Panc1 (cell line): ENCODE results near the gene GRIN3B. TPM values are rescaled to one million over a fixed set of nuclear protein-coding genes. Genes with fewer than 3 reads are reported as not detected.
A peak's percentile ranks its signal among the peaks of the same experiment; 100 is the strongest.

Source experiments
- ATAC-seq: fragments of 200-7000 bp; cut with Tn5 transposase; 2 replicates; pipeline ENCODE4 v1.9.1; 2020; ENCODE audit warnings: mild to moderate bottlenecking, moderate library complexity
- BruUV-seq: library from RNA; stranded (reverse); fragments of 400-500 nt; replicated peaks from 2 replicates; lab custom pipeline; 2021; lab: Mats Ljungman, UMichigan
- CTCF ChIA-PET: fragments of 300-600 bp; sonication (Branson Sonifier 250); formaldehyde crosslinking; loops from one replicate; lab custom pipeline; 2022; ENCODE audit warnings: antibody characterized with exemption; lab: Charles Lee
- POLR2A ChIA-PET: fragments of 300-600 bp; sonication (Branson Sonifier 250); formaldehyde crosslinking; loops from one replicate; lab custom pipeline; 2022; ENCODE audit warnings: antibody characterized with exemption; lab: Charles Lee
- DNase-seq: peaks from one replicate; pipeline ENCODE4 v3.0.0-alpha.2; 2010; ENCODE audit warnings: low read depth, low spot score
- H3K27ac ChIP-seq: 2 replicates; pipeline ENCODE4 v1.5.1; 2011; ENCODE audit warnings: mild to moderate bottlenecking, low read length, inconsistent platforms
- H3K27me3 ChIP-seq: fragments of 200-500 bp; sonication (Bioruptor generic); 2 replicates; pipeline ENCODE4 v1.6.0; 2014; ENCODE audit warnings: low read length, inconsistent platforms; ENCODE audit not compliant: control insufficient read depth, insufficient read depth
- H3K36me3 ChIP-seq: fragments of 200-500 bp; sonication (Bioruptor generic); 2 replicates; pipeline ENCODE4 v1.5.1; 2014; ENCODE audit warnings: inconsistent platforms, mild to moderate bottlenecking, low read length, moderate library complexity; ENCODE audit not compliant: control insufficient read depth, insufficient read depth
- H3K4me1 ChIP-seq: 2 replicates; pipeline ENCODE4 v1.5.1; 2011; ENCODE audit warnings: inconsistent platforms, mild to moderate bottlenecking, low read length, moderate library complexity; ENCODE audit not compliant: control insufficient read depth, insufficient read depth
- H3K4me3 ChIP-seq, 2 experiments: 2 replicates each; pipeline ENCODE4 v1.5.1; 2011 to 2012; ENCODE audit warnings: low read depth in 2 of 2, low read length in 2 of 2, mild to moderate bottlenecking in 2 of 2, inconsistent platforms in 1 of 2, moderate library complexity in 1 of 2
- H3K9me3 ChIP-seq: fragments of 200-500 bp; sonication (Bioruptor generic); 2 replicates; pipeline ENCODE4 v1.5.1; 2014; ENCODE audit warnings: low read depth, mild to moderate bottlenecking, inconsistent platforms, low read length, moderate library complexity; ENCODE audit not compliant: control insufficient read depth, insufficient read depth
- CTCF ChIP-seq: fragments of 450-650 bp; IDR thresholded peaks from 2 replicates; pipeline ENCODE4 v1.5.1; 2017; ENCODE audit warnings: mild to moderate bottlenecking
- POLR2AphosphoS5 ChIP-seq: IDR thresholded peaks from 2 replicates; pipeline ENCODE4 v1.6.1; 2012; ENCODE audit warnings: mild to moderate bottlenecking, low read depth, low read length, moderate library complexity
- REST ChIP-seq, 2 experiments: IDR thresholded peaks; 2 replicates each; pipeline ENCODE4 v1.6.1; 2011 to 2012; ENCODE audit warnings: low read depth in 2 of 2, control low read depth in 1 of 2, low read length in 1 of 2, mild to moderate bottlenecking in 1 of 2, moderate library complexity in 1 of 2; ENCODE audit not compliant: insufficient read depth in 1 of 2
- SIN3A ChIP-seq: IDR thresholded peaks from 2 replicates; pipeline ENCODE4 v1.6.1; 2012; ENCODE audit warnings: low read depth, mild to moderate bottlenecking, low read length, moderate library complexity, borderline replicate concordance; ENCODE audit not compliant: insufficient read depth
- TCF7L2 ChIP-seq: IDR thresholded peaks from 2 replicates; pipeline ENCODE4 v1.6.1; 2011; ENCODE audit warnings: mild to moderate bottlenecking, low read depth, low read length, inconsistent platforms
- in situ Hi-C: cut with HindIII; loops from 2 replicates; pipeline ENCODE4 v1.10.0; 2016; ENCODE audit warnings: low sequenced_read_pairs, low pct_unique_long_range_greater_than_20kb
- intact Hi-C: fragments of 100-400 bp; cut with micrococcal nuclease; formaldehyde crosslinking; loops from one replicate; pipeline ENCODE4 v1.10.0; 2022; ENCODE audit not compliant: unreplicated experiment
- total RNA-seq: library from RNA; stranded (reverse); gene quantifications from one replicate; pipeline ENCODE4 v1.2.1, GENCODE V29; 2021; ENCODE audit not compliant: unreplicated experiment

Gene GRIN3B
- total RNA-seq, 1 experiment from 2014 or later, result 4.6 TPM

- intact Hi-C loops, result no loop called here
- ATAC-seq, result peak; percentile 89
- ChIA-PET POLR2A (interaction anchor here (0.5 to 0.8 kb wide), 3 partner anchors 36 to 484 kb away, joined by 3 to 4 read pairs (median 3); no protein-coding TSS in a partner anchor), CTCF (interaction anchor here (0.6 to 1.9 kb wide), 2 partner anchors 61 to 105 kb away, joined by 4 to 14 read pairs; no protein-coding TSS in a partner anchor)
- peak; percentile 32 for DNase-seq
- Histone ChIP-seq H3K9me3 (no peaks in the 10 kb centered on the region), H3K27ac (peak within 1 kb of the TSS; percentile 83), H3K27me3 (no peaks in the 10 kb centered on the region), H3K4me3 (peak within 1 kb of the TSS; percentile 65 to 88), H3K36me3 (peaks cover 4% of the 10 kb centered on the region; the same call in 1 of the 2 replicates), H3K4me1 (peaks cover 11% of the 10 kb centered on the region)
- no TSS peak for BruUV-seq
- in situ Hi-C loops, result no loop called here
- TF ChIP-seq REST (IDR thresholded peaks at IDR 0.05; ENCODE audit: insufficient read depth in 1 of 2, low read depth in 2 of 2, low read length in 1 of 2) (no peak), POLR2AphosphoS5 (peak; percentile 53; the same call in 1 of the 2 replicates)
These were observed 15.9 kb upstream of the GRIN3B start, which contains the start of gene WDR18 for GRCh38 chr19:984165-984967. Gene WDR18 (plus strand): TSS chr19:984345. CDS start chr19:984354, 9 bp downstream.

- Histone ChIP-seq H3K36me3 (peaks cover 4% of the 10 kb centered on the region; the same call in 1 of the 2 replicates), H3K4me1 (peaks cover 4% of the 10 kb centered on the region), H3K27me3 (no peaks in the 10 kb centered on the region), H3K9me3 (no peaks in the 10 kb centered on the region), H3K4me3 (no peak overlapping the region), H3K27ac (no peak overlapping the region)
- intact Hi-C loops, result no loop called here
- BruUV-seq, result no TSS peak
- POLR2A ChIA-PET, result no interaction called here
- in situ Hi-C loops, result no loop called here
- CTCF ChIA-PET, result no interaction called here
- DNase-seq, result no peak
- TF ChIP-seq REST (IDR thresholded peaks at IDR 0.05; ENCODE audit: insufficient read depth in 1 of 2, low read depth in 2 of 2, low read length in 1 of 2) (no peak), SIN3A (no peak), TCF7L2 (no peak), CTCF (no peak)
- ATAC-seq, result no peak
These were observed 14.1 kb upstream of the GRIN3B start for GRCh38 chr19:986083-986482.
